GM23338 (cell line): ENCODE data around the gene RCC2. TPM values are rescaled to one million over a fixed set of nuclear protein-coding genes. Genes with fewer than 3 reads are reported as not detected.

ENCODE experiments used
- ATAC-seq: fragments of 200-7000 bp; cut with Tn5 transposase; 3 replicates; pipeline ENCODE4 v1.9.1; 2020
- DNase-seq: peaks from one replicate; pipeline ENCODE4 v3.0.0-alpha.2; 2015; ENCODE audit warnings: low spot score
- H2AFZ ChIP-seq: fragments of 200-600 bp; sonication (generic); 2 replicates; pipeline ENCODE4 v1.8.0; 2016; ENCODE audit warnings: antibody characterized with exemption, mild to moderate bottlenecking, moderate library complexity
- H3F3A ChIP-seq: fragments of 200-600 bp; sonication (generic); replicated peaks from 2 replicates; pipeline ENCODE4 v1.8.0; 2017; ENCODE audit warnings: antibody characterized with exemption, mixed run types, low read depth
- H3K27ac ChIP-seq: fragments of 200-600 bp; sonication (generic); 2 replicates; pipeline ENCODE4 v1.6.1; 2016; ENCODE audit warnings: low read depth
- H3K27me3 ChIP-seq: fragments of 200-600 bp; sonication (generic); 2 replicates; pipeline ENCODE4 v1.8.0; 2016; ENCODE audit warnings: mild to moderate bottlenecking, mixed run types, moderate library complexity; ENCODE audit not compliant: insufficient read depth
- H3K36me3 ChIP-seq: fragments of 200-600 bp; sonication (generic); 2 replicates; pipeline ENCODE4 v1.8.0; 2016; ENCODE audit warnings: mild to moderate bottlenecking; ENCODE audit not compliant: insufficient read depth
- H3K4me1 ChIP-seq: fragments of 200-600 bp; sonication (generic); 2 replicates; pipeline ENCODE4 v1.8.0; 2016; ENCODE audit warnings: mild to moderate bottlenecking, moderate library complexity; ENCODE audit not compliant: insufficient read depth
- H3K4me2 ChIP-seq: fragments of 200-600 bp; sonication (generic); 2 replicates; pipeline ENCODE4 v1.7.1; 2017; ENCODE audit warnings: mixed run types
- H3K4me3 ChIP-seq: fragments of 200-600 bp; sonication (generic); 2 replicates; pipeline ENCODE4 v1.6.1; 2016; ENCODE audit warnings: mixed run types
- H3K79me2 ChIP-seq: fragments of 200-600 bp; sonication (generic); replicated peaks from 2 replicates; pipeline ENCODE4 v1.8.0; 2017; ENCODE audit warnings: mild to moderate bottlenecking; ENCODE audit not compliant: insufficient read depth
- H3K9me2 ChIP-seq: fragments of 200-600 bp; sonication (generic); 2 replicates; pipeline ENCODE4 v1.8.0; 2017; ENCODE audit not compliant: insufficient read depth
- H4K20me1 ChIP-seq: fragments of 200-600 bp; sonication (generic); replicated peaks from 2 replicates; pipeline ENCODE4 v1.8.0; 2017; ENCODE audit warnings: mild to moderate bottlenecking; ENCODE audit not compliant: insufficient read depth
- H3K27ac Mint-ChIP-seq: 2 replicates; pipeline ENCODE4 v1.8.0; 2020; ENCODE audit warnings: inconsistent platforms, mild to moderate bottlenecking, moderate library complexity, mixed read lengths
- H3K27me3 Mint-ChIP-seq: 3 replicates; pipeline ENCODE4 v1.8.0; 2022; ENCODE audit warnings: low read depth, mild to moderate bottlenecking, moderate library complexity, mixed read lengths, inconsistent platforms; ENCODE audit not compliant: insufficient read depth, poor library complexity
- H3K36me3 Mint-ChIP-seq: 3 replicates; pipeline ENCODE4 v1.8.0; 2021; ENCODE audit warnings: low read depth, mild to moderate bottlenecking, inconsistent platforms, moderate library complexity, mixed read lengths
- H3K4me1 Mint-ChIP-seq: 3 replicates; pipeline ENCODE4 v1.8.0; 2020; ENCODE audit warnings: mild to moderate bottlenecking, inconsistent platforms, mixed read lengths
- H3K4me3 Mint-ChIP-seq: 3 replicates; pipeline ENCODE4 v1.8.0; 2021; ENCODE audit warnings: moderate library complexity, mild to moderate bottlenecking, inconsistent platforms, mixed read lengths
- H3K9me3 Mint-ChIP-seq: 3 replicates; pipeline ENCODE4 v1.8.0; 2020; ENCODE audit warnings: moderate library complexity, mild to moderate bottlenecking, inconsistent platforms, mixed read lengths
- CREB1 ChIP-seq: fragments of 250-450 bp; sonication (Bioruptor Pico); IDR thresholded peaks from 2 replicates; pipeline ENCODE4 v1.5.0; 2020; ENCODE audit warnings: low read depth, mild to moderate bottlenecking, moderate library complexity
- CTCF ChIP-seq, 2 experiments: fragments of 200-600 bp in 1 of 2; sonication (generic) in 1 of 2; conservative IDR thresholded peaks; 2 replicates each; pipeline versions ENCODE4 v1.5.1 to v1.6.1; 2016 to 2017; ENCODE audit warnings: antibody characterized with exemption in 2 of 2, low read depth in 2 of 2, mild to moderate bottlenecking in 2 of 2, moderate library complexity in 1 of 2
- EZH2 ChIP-seq: fragments of 200-600 bp; sonication (generic); IDR thresholded peaks from one replicate; pipeline ENCODE4 v1.8.0; 2017; ENCODE audit warnings: antibody characterized with exemption, mild to moderate bottlenecking, low read depth; ENCODE audit not compliant: unreplicated experiment
- EZH2phosphoT487 ChIP-seq: fragments of 200-600 bp; sonication (generic); IDR thresholded peaks from one replicate; pipeline ENCODE4 v1.8.1; 2018; ENCODE audit warnings: antibody characterized with exemption; ENCODE audit not compliant: unreplicated experiment
- JUNB ChIP-seq: IDR thresholded peaks from one replicate; pipeline ENCODE4 v1.6.1; 2016; ENCODE audit warnings: antibody characterized with exemption; ENCODE audit not compliant: unreplicated experiment
- NANOG ChIP-seq: IDR thresholded peaks from 2 replicates; pipeline ENCODE4 v1.6.1; 2016; ENCODE audit warnings: antibody characterized with exemption, borderline replicate concordance
- POLR2AphosphoS5 ChIP-seq: IDR thresholded peaks from 2 replicates; pipeline ENCODE4 v1.6.1; 2016; ENCODE audit warnings: antibody characterized with exemption, low read depth
- STAT1 ChIP-seq: IDR thresholded peaks from one replicate; pipeline ENCODE4 v1.6.1; 2016; ENCODE audit warnings: antibody characterized with exemption; ENCODE audit not compliant: unreplicated experiment
- ZNF114 ChIP-seq: fragments of 250-450 bp; sonication (Bioruptor Pico); IDR thresholded peaks from 2 replicates; pipeline ENCODE4 v1.5.0; 2020; ENCODE audit warnings: mild to moderate bottlenecking, moderate library complexity
- ZNF331 ChIP-seq: fragments of 250-450 bp; sonication (Bioruptor Pico); IDR thresholded peaks from 2 replicates; pipeline ENCODE4 v1.5.0; 2020; ENCODE audit warnings: low read depth, mild to moderate bottlenecking, moderate library complexity
- polyA plus RNA-seq: library from polyadenylated mRNA; unstranded; fragments of >200 nt; fragmentation: Nextera tagmentation; extraction: Ambion mirVana; gene quantifications from 2 replicates; pipeline ENCODE4 v1.2.1, GENCODE V29; 2016
- total RNA-seq: library from RNA; depleted of rRNA; stranded (reverse); fragments of >200 nt; shearing (Covaris generic); gene quantifications from 2 replicates; pipeline ENCODE4 v1.2.3, GENCODE V29; 2014
- TF ChIP-seq, protein P1 (sequence below): IDR thresholded peaks from 2 replicates; pipeline ENCODE4 v1.6.1; 2016; ENCODE audit warnings: antibody characterized with exemption
- TF ChIP-seq, protein P2 (sequence below): IDR thresholded peaks from one replicate; pipeline ENCODE4 v1.6.1; 2018; ENCODE audit warnings: antibody characterized with exemption; ENCODE audit not compliant: unreplicated experiment
- TF ChIP-seq, protein P3 (sequence below): fragments of 250-450 bp; sonication (Bioruptor Pico); IDR thresholded peaks from 2 replicates; pipeline ENCODE4 v1.5.0; 2020; ENCODE audit warnings: mild to moderate bottlenecking, moderate library complexity

The RCC2 gene
- total and polyA plus RNA-seq, 2 experiments from 2014 or later = 97.1 to 386 TPM

DNA sequence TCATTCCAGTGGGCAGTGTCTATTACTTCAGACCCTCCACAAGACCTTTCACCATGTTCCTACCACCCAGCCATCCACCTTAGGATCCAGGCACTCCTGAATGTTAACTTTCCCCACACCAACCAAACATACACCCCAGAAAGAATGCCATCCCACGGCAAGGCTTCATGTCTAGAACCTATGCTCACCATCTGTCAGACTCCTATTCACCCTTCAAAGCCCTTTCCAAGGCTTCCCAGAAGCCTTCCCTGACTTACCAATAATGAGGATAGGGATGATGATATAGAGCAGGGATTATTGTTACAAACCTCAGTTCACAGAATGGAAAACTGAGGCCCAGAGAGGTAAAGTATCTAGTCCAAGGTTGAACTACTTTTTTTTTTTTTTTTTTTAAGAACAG is 19.3 kb upstream of the RCC2 start:
- Mint-ChIP-seq H3K27ac (no peak overlapping the region), H3K9me3 (no peaks in the 10 kb centered on the region), H3K36me3 (no peaks in the 10 kb centered on the region), H3K4me1 (peaks cover 8% of the 10 kb centered on the region; the same call in 2 of the 3 replicates), H3K27me3 (peaks cover 3% of the 10 kb centered on the region), H3K4me3 (no peak overlapping the region)
- Histone ChIP-seq H3K4me3 (no peak overlapping the region), H3K4me1 (peaks cover 6% of the 10 kb centered on the region), H3K79me2 (no peaks in the 10 kb centered on the region), H2AFZ (no peak overlapping the region), H3K36me3 (no peaks in the 10 kb centered on the region), H3K9me2 (no peaks in the 10 kb centered on the region), H4K20me1 (no peaks in the 10 kb centered on the region), H3F3A (no peaks in the 10 kb centered on the region), H3K27me3 (no peaks in the 10 kb centered on the region), H3K27ac (no peak overlapping the region), H3K4me2 (no peak overlapping the region)
- TF ChIP-seq POLR2AphosphoS5 (no peak), ZNF114 (CRISPR knock-in tag) (no peak), CREB1 (CRISPR knock-in tag) (no peak), EZH2 (no peak), EZH2phosphoT487 (no peak), NANOG (no peak), STAT1 (no peak), CTCF (conservative IDR thresholded peaks at IDR 0.05; ENCODE audit: low read depth in 2 of 2) (no peak), ZNF331 (CRISPR knock-in tag) (no peak), JUNB (no peak)
- TF ChIP-seq, protein P1, sequence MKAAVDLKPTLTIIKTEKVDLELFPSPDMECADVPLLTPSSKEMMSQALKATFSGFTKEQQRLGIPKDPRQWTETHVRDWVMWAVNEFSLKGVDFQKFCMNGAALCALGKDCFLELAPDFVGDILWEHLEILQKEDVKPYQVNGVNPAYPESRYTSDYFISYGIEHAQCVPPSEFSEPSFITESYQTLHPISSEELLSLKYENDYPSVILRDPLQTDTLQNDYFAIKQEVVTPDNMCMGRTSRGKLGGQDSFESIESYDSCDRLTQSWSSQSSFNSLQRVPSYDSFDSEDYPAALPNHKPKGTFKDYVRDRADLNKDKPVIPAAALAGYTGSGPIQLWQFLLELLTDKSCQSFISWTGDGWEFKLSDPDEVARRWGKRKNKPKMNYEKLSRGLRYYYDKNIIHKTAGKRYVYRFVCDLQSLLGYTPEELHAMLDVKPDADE = no peak
- TF ChIP-seq, protein P2, sequence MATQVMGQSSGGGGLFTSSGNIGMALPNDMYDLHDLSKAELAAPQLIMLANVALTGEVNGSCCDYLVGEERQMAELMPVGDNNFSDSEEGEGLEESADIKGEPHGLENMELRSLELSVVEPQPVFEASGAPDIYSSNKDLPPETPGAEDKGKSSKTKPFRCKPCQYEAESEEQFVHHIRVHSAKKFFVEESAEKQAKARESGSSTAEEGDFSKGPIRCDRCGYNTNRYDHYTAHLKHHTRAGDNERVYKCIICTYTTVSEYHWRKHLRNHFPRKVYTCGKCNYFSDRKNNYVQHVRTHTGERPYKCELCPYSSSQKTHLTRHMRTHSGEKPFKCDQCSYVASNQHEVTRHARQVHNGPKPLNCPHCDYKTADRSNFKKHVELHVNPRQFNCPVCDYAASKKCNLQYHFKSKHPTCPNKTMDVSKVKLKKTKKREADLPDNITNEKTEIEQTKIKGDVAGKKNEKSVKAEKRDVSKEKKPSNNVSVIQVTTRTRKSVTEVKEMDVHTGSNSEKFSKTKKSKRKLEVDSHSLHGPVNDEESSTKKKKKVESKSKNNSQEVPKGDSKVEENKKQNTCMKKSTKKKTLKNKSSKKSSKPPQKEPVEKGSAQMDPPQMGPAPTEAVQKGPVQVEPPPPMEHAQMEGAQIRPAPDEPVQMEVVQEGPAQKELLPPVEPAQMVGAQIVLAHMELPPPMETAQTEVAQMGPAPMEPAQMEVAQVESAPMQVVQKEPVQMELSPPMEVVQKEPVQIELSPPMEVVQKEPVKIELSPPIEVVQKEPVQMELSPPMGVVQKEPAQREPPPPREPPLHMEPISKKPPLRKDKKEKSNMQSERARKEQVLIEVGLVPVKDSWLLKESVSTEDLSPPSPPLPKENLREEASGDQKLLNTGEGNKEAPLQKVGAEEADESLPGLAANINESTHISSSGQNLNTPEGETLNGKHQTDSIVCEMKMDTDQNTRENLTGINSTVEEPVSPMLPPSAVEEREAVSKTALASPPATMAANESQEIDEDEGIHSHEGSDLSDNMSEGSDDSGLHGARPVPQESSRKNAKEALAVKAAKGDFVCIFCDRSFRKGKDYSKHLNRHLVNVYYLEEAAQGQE = no peak
- TF ChIP-seq, protein P3, sequence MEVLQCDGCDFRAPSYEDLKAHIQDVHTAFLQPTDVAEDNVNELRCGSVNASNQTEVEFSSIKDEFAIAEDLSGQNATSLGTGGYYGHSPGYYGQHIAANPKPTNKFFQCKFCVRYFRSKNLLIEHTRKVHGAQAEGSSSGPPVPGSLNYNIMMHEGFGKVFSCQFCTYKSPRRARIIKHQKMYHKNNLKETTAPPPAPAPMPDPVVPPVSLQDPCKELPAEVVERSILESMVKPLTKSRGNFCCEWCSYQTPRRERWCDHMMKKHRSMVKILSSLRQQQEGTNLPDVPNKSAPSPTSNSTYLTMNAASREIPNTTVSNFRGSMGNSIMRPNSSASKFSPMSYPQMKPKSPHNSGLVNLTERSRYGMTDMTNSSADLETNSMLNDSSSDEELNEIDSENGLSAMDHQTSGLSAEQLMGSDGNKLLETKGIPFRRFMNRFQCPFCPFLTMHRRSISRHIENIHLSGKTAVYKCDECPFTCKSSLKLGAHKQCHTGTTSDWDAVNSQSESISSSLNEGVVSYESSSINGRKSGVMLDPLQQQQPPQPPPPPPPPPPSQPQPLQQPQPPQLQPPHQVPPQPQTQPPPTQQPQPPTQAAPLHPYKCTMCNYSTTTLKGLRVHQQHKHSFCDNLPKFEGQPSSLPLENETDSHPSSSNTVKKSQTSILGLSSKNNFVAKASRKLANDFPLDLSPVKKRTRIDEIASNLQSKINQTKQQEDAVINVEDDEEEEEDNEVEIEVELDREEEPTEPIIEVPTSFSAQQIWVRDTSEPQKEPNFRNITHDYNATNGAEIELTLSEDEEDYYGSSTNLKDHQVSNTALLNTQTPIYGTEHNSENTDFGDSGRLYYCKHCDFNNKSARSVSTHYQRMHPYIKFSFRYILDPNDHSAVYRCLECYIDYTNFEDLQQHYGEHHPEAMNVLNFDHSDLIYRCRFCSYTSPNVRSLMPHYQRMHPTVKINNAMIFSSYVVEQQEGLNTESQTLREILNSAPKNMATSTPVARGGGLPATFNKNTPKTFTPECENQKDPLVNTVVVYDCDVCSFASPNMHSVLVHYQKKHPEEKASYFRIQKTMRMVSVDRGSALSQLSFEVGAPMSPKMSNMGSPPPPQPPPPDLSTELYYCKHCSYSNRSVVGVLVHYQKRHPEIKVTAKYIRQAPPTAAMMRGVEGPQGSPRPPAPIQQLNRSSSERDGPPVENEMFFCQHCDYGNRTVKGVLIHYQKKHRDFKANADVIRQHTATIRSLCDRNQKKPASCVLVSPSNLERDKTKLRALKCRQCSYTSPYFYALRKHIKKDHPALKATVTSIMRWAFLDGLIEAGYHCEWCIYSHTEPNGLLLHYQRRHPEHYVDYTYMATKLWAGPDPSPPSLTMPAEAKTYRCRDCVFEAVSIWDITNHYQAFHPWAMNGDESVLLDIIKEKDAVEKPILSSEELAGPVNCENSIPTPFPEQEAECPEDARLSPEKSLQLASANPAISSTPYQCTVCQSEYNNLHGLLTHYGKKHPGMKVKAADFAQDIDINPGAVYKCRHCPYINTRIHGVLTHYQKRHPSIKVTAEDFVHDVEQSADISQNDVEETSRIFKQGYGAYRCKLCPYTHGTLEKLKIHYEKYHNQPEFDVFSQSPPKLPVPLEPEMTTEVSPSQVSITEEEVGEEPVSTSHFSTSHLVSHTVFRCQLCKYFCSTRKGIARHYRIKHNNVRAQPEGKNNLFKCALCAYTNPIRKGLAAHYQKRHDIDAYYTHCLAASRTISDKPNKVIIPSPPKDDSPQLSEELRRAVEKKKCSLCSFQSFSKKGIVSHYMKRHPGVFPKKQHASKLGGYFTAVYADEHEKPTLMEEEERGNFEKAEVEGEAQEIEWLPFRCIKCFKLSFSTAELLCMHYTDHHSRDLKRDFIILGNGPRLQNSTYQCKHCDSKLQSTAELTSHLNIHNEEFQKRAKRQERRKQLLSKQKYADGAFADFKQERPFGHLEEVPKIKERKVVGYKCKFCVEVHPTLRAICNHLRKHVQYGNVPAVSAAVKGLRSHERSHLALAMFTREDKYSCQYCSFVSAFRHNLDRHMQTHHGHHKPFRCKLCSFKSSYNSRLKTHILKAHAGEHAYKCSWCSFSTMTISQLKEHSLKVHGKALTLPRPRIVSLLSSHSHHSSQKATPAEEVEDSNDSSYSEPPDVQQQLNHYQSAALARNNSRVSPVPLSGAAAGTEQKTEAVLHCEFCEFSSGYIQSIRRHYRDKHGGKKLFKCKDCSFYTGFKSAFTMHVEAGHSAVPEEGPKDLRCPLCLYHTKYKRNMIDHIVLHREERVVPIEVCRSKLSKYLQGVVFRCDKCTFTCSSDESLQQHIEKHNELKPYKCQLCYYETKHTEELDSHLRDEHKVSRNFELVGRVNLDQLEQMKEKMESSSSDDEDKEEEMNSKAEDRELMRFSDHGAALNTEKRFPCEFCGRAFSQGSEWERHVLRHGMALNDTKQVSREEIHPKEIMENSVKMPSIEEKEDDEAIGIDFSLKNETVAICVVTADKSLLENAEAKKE (CRISPR knock-in tag) = no peak
- DNase-seq (no peak), ATAC-seq (no peak)
